Measurements from ENCODE around the gene C19orf25.
"Not testable (repeated sequence)": the region's sequence is repeated elsewhere in the genome, so short reads cannot be mapped to it uniquely, and the experiment has no call there.

C19orf25 gene

DNA sequence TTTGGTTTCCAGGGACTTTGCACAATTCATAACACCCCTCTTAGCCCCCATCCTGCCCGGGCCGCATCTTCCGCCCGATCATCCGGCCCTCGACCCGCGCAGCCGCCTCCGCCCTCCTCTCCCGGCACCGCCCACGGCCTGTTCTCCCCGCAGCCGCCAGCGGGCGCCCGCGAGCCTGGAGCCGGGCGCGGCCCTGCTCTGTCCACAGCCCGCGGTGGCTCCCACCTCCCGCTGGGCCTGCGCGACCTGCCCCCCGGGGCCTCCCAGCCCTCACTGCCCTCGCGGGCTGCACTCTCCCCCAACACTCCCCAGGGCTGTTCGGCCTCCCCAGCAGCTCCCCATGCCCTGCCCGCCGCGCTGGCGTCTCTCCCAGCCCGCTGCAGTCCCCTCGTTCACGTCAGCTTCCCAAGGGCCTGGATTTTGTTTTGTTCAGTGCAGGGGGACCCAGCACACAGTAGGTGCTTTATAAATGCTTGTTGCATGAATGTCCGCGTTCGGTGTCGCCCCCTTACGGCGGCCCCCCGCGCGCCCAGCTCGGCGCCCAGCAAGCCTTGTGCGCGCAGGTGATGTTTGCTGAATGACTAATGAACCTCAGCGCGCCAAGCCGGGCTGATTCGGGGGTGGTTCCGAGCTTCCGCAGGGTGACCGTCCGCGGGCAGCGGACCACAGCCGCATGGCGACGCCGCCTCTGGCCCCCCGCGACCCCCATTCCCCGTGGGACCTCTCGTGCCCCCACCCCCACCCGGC lies 33.7 kb downstream of the C19orf25 start:
- DNase-seq (ENCODE audit: low spot score): peak; percentile 71
- TF ChIP-seq, protein P1, sequence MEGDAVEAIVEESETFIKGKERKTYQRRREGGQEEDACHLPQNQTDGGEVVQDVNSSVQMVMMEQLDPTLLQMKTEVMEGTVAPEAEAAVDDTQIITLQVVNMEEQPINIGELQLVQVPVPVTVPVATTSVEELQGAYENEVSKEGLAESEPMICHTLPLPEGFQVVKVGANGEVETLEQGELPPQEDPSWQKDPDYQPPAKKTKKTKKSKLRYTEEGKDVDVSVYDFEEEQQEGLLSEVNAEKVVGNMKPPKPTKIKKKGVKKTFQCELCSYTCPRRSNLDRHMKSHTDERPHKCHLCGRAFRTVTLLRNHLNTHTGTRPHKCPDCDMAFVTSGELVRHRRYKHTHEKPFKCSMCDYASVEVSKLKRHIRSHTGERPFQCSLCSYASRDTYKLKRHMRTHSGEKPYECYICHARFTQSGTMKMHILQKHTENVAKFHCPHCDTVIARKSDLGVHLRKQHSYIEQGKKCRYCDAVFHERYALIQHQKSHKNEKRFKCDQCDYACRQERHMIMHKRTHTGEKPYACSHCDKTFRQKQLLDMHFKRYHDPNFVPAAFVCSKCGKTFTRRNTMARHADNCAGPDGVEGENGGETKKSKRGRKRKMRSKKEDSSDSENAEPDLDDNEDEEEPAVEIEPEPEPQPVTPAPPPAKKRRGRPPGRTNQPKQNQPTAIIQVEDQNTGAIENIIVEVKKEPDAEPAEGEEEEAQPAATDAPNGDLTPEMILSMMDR (conservative IDR thresholded peaks at IDR 0.05; ENCODE audit: low read depth): peak; percentile 98
- ChIA-PET POLR2A (ENCODE audit: low non-redundant PET) (no interaction called here), CTCF (interaction anchor here (0.6 to 1.9 kb wide), 12 partner anchors 8 to 1353 kb away, joined by 3 to 11 read pairs (median 4); no protein-coding TSS in a partner anchor)
- peak overlapping the region; percentile 82 for H3K27ac ChIP-seq

DNA sequence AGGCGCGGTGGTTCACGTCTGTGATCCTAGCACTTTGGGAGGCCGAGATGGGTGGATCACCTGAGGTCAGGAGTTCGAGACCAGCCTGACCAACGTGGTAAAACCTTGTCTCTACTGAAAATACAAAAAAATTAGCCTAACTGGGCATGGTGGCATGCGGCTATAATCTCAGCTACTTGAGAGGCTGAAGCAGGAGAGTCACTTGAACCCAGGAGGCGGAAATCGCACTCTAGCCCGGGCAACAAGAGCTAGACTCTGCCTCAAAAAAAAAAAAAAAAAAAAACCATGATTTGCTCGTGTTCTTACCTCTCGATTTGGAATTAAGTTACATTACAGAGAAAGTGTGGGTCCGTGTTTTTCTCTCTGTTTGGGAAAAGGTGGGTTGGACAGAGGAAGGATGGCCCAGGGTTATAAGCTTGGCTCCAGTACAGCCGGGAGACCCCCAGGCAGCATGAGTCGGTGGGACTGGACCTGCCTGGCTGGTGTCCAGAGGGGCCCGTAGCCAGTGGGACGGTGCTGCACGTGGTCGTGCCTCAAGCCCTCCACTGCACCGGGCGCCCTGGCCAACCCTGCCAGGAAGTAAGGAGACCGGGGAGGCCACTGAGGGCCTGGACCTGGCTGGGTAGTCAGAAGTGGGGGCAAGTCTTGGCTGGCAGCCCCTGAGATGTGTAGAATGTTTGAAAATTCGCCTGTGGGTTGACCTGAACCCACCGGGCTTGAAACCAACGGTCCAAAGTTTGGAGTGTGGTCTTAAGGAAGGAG lies 37.2 kb downstream of the C19orf25 start:
- DNase-seq (ENCODE audit: low spot score): no peak
- H3K27ac ChIP-seq: peak overlapping the region; percentile 82
- ChIA-PET POLR2A (ENCODE audit: low non-redundant PET) (no interaction called here), CTCF (no interaction called here)
- TF ChIP-seq, protein P1 (conservative IDR thresholded peaks at IDR 0.05; ENCODE audit: low read depth): no peak

DNA sequence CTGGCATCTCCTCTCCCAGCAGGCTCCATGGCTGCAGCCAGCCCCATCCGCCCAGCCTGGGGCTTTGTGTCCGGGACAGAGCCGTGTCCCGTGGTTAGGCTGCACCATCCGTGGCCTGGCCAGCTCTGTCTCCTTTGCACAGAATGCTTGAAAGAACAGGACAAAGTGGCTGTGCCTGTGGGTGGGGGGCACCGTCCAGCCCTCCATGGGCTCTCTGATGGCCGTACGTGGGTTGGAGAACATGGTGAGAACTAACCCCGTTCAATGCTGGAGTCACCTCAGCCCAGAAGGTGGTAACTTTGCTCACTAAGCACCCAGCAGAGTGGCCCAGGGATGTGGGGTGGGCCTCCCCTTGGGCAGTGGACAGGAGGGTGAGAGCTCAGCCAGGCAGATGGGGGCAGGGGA lies 38.0 kb downstream of the C19orf25 start:
- TF ChIP-seq, protein P1 (conservative IDR thresholded peaks at IDR 0.05; ENCODE audit: low read depth): no peak
- CTCF ChIA-PET: no interaction called here
- no peak for DNase-seq (ENCODE audit: low spot score)
- H3K27ac ChIP-seq: peak overlapping the region; percentile 82
- POLR2A ChIA-PET (ENCODE audit: low non-redundant PET): no interaction called here

DNA sequence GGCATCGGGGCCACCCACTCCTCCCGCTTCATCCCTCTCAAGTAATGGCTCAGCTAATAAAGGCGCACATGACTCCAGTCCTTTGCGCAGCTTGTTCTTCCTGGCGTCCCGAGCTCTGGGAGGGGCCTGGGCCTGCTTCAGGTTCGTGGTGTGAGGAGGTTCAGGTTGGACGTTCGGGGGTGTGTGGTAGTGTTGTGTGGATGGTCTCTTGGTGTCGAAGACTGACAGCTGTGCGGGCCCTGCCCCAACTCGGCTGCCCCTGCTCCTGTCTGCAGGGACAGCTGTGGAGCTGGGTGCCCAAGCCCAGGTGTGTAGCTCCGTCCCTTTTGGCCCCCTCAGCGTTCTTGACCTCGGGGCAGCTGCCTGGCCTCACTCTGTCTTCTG lies 38.6 kb downstream of the C19orf25 start:
- TF ChIP-seq, protein P1 (conservative IDR thresholded peaks at IDR 0.05; ENCODE audit: low read depth): no peak
- H3K27ac ChIP-seq: peak overlapping the region; percentile 82
- ChIA-PET POLR2A (ENCODE audit: low non-redundant PET) (interaction anchor here (0.5 kb wide), 1 partner anchor 831 kb away, joined by 3 read pairs; no protein-coding TSS in a partner anchor), CTCF (interaction anchor here (0.5 kb wide), 1 partner anchor 91 kb away, joined by 3 read pairs; no protein-coding TSS in a partner anchor)
- DNase-seq (ENCODE audit: low spot score): no peak

DNA sequence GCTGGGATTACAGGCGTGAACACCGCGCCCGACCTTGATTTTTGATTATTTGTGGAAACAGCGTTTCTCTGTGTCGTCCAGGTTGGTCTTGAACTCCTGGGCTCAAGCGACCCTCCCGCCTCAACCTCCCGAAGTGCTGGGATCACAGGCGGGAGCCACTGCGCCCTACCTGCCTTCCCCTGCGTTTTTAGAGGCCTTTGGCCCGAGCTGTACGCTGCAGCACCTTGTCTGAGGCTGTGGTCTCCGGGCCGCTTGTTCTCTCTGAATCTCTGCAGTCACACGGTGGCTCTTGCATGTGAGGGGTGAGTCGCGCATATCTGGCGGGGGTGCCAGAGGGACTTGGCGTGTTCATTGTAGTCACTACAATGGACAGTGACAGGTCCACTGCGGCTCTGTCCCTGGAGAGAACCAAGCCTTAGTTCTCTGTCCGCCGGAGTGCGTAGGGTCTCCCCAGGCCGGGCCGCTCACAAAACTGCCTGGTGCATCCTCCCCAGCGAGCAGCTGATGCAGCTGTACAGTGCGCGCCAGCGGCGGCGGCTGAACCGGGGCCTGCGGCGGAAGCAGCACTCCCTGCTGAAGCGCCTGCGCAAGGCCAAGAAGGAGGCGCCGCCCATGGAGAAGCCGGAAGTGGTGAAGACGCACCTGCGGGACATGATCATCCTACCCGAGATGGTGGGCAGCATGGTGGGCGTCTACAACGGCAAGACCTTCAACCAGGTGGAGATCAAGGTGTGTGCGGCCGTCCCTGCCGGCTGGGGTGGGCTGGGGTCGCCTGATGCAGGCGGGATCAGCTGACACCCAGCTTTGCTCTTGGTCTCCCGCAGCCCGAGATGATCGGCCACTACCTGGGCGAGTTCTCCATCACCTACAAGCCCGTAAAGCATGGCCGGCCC lies 39.2 kb downstream of the C19orf25 start:
- DNase-seq (ENCODE audit: low spot score): not testable (repeated sequence)
- peak overlapping the region; percentile 82 for H3K27ac ChIP-seq
- POLR2A ChIA-PET (ENCODE audit: low non-redundant PET): interaction anchor here (0.5 kb wide), 1 partner anchor 832 kb away, joined by 3 read pairs; no protein-coding TSS in a partner anchor
- CTCF ChIA-PET: interaction anchor here (0.5 to 0.7 kb wide), 2 partner anchors 15 to 91 kb away, joined by 3 to 4 read pairs; no protein-coding TSS in a partner anchor

DNA sequence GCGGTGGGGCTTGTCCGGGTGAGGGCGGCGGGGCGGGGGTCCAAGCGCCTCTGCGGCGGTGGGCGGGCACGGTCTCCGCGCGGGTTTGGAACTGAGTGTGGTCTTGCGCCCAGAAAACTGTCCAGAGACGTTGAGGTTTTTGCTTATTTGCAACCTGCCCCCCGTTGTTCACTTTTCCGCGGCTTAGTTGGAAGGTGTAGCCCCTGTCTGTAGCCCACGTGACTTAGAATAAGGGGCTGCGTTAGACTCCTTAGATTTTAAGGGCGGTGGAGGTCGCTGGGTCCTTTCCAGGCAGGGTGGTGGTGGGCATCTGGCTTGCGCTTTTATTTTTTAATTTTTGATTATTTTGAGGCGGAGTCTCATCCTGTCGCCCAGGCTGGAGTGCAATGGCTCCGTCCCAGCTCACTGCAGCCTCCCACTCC lies 40.1 kb downstream of the C19orf25 start:
- DNase-seq (ENCODE audit: low spot score): no peak
- TF ChIP-seq, protein P1 (conservative IDR thresholded peaks at IDR 0.05; ENCODE audit: low read depth): no peak
- POLR2A ChIA-PET (ENCODE audit: low non-redundant PET): no interaction called here
- CTCF ChIA-PET: interaction anchor here (0.7 kb wide), 1 partner anchor 16 kb away, joined by 4 read pairs; no protein-coding TSS in a partner anchor
- H3K27ac ChIP-seq: peak overlapping the region; percentile 82
